A172 (cell line): ENCODE measurements around the gene SYT2. TPM values are rescaled to one million over a fixed set of nuclear protein-coding genes. Genes with fewer than 3 reads are reported as not detected.
A peak's percentile ranks its signal among the peaks of the same experiment; 100 is the strongest.
"Not testable (repeated sequence)": the region's sequence is repeated elsewhere in the genome, so short reads cannot be mapped to it uniquely, and the experiment has no call there.

ENCODE experiments used
- DNase-seq: peaks from one replicate; pipeline ENCODE4 v3.0.0-alpha.2; 2015; ENCODE audit warnings: low spot score
- total RNA-seq: library from RNA; depleted of rRNA; stranded (reverse); fragments of >200 nt; shearing (Covaris generic); gene quantifications from 2 replicates; pipeline ENCODE4 v1.2.3, GENCODE V29; 2014

Gene SYT2
- total RNA-seq, 1 experiment from 2014 or later = not detected

DNA sequence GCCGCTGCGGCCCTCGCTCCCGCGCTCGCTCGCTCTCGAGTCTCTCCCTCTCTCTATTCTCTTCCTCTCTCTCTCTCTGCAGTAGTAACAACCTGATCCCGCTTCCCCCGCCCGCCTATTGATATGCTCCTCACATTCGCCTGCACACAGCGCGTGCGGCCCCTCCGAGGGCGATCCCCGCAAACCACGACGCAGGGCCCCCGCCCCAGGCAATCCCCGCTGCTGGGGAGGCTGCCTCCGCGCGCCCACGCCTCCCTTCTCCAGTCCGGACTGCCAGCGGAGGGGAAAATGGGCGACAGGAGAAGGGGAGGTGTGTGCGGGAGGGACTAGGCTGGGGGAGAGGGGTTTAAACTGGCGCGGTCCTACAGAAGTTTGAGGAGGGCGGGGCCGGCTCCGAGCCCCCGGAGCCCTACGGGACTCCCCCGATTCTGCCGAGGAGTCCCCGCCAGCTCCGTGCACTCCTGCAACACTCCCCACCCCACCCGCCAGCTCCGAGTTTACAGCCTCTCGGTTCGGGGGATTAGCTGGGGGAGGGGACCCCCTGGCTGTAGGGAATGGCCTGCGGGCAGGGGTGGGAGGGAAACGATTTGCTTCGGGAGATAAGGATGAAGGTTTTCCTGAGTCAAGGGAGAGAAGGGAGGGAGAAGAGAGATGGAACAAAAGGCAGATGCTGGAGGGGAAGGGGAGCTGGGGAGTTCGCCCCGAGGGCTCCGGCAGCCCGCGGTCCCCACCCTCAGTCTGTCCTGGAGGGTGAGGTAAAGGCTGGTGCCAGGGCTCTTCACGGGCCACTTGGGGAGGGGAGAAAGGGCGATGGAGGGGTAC, 66.6 kb downstream of the SYT2 start:
- no peak for DNase-seq

DNA sequence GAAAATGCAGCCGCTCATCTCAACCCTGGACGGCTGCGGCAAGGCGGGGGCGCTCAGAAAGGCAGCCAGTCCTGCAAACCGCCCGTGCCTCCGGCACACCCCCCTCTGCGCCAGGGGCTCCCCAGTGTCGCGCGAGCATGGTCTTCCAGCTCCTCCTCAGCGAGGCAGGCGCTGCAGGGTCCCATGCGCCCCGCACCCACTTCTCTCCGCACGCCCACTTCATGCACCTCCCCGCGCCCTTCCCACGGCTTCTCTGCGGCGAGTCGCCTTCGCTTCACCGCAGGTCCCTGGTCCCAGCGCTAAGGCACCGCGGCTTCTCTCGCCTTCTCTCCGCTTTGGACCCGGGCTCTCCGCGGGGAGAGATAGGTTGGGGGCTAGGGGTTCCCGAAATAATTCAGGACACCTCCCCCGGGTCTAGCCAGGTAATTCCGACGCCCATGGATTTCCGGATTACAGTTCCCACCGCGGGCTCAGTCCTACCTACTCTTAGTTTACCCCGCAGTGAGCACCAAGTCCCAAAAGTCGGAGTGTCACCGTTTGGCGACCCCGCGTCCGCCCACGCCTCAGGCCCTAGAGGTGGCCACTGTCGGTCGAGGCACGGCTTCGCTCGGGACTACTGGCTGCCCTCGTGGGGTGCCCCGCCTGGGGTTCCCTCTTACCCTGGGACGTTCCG, 67.5 kb downstream of the SYT2 start:
- no peak for DNase-seq

DNA sequence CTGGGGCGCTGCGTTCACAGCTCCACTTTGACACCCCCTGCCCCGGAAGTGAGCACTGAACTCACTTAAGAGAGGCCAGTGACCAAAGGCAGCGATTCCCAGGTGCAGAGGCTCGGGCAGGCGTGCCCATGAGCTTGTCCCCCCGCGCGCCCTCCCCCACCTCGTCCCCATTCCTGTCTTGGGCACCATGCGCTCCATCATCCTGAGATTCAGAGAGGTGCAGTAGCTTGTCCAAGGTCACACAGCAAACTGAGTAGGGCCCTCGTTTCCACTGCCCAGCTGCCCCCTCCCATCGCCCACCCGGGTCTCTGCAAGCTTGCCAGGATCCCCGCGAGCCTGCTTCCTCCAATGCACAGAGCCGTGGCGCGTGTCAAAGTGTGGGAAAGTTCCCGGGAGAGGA, 68.0 kb downstream of the SYT2 start:
- no peak for DNase-seq

DNA sequence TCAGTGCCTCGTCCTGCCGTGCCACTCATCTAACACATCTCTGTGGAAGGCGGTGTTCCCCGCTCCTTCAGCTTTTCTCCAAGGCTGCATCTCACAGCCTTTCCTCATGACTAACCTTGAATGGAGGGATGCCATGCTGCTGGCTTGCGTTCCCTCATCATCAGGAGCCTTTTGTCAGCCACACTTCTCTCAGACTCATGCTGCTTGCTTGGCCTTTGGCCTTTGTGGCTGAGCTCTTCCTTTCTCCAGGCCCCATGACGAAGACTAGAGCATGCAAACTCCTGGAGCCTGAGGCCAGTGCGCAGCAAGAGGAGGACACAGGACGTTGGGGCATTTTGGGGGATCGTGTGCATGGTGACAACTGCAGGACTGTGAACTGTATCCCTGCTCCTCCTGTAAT, 70.8 kb downstream of the SYT2 start:
- peak; percentile 45 for DNase-seq

DNA sequence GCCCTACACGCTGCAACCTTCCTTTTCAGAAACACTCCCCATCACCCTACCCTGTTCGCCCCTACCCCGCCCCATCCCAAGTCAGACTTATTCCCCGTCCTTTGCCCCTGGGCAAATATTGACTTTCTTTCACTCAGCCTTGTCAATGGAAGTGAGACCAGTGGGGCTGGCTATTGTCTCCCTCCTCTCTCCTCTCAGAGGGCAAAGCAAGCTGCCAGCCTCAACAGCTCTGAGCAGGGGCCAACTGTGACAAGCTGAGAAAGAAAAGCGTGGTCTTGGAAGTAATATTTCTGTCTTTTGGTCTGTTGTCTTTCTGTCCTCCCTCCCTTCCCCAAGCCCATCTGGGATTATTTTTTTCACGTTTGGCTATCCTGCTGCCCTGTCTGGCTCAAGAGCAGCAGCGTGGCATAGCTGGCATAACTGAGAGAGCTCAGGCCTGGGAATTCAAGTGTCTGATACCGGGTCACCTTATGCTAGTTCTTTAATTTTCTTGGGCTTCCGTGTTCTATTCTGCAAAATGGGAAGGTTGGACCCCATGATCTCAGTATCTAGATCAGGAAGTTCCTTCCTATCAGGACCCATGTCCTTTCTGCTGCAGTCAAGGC, 71.5 kb downstream of the SYT2 start:
- DNase-seq = not testable (repeated sequence)

DNA sequence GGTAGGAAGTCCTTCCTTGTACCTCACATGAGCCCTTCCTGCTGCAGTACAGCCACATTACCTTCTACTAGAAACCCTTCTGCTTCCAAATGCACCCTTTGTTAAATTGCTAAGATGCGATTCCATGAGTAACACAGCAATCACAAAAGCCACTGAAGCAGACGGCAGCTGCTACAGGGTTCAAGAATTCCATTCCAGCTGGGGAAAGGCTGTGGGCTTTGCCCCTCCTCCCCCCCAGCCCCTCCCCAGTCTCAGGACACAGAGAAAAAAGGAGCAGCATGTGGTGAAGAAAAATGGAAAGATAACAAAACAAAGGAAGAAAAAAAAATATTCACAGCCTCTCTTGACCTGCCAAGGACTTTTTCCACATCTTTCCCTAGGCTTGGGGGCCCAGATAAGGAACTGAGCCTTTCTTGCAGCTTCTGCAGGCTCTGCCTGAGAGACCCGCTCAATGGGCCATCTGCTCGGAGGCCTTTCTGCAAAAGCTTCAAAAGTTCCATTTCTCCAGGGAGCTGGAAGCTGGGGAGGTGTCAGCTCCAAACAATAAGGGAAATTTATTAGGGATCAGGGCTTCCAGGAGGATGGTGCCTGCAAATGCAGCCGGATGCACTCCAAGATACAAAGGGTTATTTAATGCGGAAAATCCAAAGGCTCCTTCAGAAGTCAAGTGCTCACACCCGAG, 72.1 kb downstream of the SYT2 start:
- DNase-seq = no peak

DNA sequence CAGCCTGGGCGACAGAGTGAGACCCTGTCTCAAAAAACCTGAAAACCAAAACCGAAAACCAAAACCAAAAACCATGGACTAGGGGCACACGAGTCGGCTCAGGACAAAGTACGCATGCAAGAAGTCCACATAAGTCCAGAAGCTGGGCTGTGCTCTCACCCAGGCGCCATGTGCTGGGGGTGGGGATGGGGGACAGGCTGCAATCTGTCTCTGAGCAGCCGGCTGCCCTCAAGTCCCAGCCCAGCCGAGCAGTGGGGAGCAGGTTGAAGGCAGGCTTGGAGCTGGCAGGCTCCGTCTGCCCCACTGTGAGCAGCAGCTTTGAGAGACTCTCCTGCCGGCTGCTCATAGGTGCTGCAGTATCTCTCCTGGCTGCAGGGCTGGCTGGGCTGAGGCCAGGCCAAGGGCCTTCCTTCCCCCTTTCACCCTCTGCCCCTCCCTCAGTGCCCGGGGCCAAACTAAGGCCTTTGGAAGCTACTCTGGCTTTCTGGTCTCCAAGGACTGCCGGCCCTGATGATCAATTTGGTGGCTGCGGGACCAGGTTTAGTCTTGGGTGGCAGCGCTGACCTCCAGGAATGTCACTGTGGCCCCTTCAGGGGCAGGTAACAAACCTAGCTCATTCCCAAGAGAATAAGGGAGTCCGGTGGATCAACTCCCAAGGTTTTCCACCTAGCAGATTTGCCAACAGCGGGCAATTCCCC, 72.8 kb downstream of the SYT2 start:
- DNase-seq = not testable (repeated sequence)

DNA sequence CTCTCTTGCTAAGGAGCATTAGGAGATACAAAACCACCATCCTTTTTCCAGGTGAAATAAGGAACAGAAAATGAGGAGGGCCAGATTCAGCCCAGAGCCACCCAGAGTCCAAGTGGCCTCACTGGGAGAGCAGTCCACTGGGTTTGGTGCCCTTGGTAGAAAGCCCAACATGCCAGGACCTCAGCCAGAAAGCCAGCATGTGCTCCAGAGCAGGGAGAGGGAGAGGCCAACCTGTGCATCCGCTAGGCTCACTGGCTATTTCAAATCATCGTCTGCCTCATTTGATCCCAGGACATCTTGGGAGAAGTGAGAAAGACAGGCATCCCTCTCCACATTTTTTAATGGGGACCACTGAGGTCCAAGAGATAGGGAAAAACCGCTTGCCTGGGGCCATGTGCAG, 74.1 kb downstream of the SYT2 start:
- not testable (repeated sequence) for DNase-seq

DNA sequence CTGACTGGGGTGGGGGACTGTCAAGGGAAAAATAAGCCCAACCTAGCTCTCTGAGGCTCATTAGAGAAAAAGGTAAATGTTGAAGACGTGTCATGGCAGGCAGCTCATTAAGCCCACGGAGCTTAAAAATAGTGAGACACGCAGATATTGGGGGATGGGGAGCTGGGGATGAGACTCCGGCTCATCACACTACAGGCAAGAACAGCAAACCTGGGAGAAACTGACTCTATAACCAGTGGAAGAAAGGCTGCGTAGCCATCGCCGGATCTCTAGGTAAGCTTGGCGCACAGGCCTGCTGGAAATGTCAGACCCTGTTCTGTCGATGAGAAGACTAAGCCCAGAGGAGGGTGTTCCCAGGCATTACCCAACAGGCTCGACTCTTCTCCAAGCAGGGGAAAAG, 78.0 kb downstream of the SYT2 start:
- DNase-seq = no peak

DNA sequence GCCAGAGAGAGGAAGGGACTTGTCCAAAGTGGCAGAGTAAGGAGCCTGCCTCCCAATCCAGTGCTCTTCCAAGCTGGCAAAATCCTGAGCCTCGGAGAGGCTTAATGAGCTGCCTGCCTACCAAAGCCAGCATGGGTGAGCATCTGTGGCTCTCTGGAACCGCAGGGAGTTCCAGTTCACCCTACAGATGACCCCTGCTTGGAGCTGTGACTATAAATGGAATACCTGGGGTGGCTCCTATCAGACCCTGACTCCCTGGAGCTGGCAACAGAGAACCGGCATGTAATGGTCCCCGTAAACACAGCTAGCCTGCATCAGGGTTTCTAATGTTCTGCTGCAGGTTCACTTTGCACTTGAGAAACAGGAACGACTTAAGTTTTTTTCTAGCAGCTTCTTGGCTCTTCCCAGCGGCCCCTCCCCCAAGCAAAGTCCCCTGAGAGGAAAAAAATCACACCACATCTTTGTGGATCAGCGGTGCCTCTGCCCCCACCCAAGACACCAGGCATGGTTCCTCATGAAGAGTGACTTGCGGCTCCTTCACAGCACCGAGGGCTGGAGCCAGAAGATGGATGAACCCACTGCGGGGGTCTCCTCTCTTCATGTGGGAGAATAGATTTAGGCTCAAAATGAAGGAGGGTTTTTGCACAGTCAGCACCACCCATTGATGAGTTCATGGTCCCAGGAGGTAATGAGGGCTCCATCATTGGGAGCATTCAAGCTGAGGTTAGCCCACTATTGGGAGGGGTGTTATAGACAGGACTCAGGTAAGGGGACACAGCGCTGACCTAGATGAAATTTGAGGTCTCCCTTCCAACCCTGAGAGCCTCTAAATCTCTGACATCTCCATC, 79.0 kb downstream of the SYT2 start:
- DNase-seq = no peak

DNA sequence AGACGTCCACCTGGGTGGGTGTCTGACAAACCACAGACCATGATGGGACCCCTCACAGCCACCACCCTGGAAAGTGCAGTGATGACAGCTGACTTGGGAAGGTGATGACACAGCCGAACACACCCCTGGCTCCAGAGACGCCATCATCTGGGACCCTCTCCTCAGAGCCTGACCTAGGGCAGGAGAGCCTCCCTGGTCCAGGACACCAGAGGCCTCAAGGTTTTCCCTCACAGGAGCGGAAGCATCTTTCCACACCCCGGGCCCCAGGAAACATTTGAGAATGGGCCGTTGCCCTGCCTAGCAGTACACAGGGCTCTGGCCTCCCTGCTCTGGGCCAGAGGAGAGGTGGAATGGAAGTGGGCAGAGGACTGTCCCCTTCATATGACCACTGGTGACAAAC, 79.7 kb downstream of the SYT2 start:
- DNase-seq = no peak

DNA sequence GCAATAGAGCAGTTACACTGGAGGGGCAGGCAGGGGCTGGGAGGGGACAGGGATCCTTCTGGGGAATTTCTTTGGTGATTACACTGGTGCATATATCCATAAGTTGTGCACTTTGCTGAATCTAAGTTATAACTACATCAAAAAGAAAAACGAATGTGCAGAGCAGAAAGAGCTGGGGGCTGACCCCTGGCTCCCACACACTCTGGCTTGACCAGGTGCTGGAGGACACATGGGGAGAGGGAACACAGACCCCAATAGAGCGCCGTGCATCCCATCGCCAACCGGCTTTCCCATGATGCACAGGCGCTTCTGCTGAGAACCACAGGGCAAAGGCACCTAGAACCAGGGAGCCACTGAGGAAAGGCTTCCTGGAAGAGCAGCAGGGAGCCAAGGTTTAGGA, 80.2 kb downstream of the SYT2 start:
- DNase-seq = not testable (repeated sequence)

DNA sequence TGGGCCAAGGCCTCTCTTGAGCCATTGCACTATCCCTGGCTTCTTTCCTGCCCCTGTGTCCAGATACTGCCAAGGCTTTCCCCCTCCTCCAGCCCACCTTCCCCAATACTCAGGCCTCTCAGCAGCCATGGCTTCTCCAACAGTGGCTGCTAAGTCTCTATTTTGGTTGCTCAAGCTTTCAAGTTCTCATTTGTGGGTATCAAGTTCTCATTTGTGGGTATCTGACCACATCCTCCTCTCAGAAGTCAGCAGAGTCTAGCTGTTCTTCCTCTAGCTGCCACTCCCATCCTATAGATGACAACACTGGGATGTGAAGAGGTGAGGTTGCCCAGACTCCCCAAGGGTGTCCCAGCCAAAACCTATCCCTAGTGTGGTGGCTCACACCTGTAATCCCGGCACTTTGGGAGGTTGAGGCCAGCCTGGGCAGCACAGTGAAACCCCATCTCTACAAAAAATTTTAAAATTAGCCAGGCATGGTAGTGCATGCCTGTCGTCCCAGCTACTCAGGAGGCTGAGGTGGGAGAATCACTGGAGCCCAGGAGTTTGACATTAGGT, 80.9 kb downstream of the SYT2 start:
- not testable (repeated sequence) for DNase-seq

DNA sequence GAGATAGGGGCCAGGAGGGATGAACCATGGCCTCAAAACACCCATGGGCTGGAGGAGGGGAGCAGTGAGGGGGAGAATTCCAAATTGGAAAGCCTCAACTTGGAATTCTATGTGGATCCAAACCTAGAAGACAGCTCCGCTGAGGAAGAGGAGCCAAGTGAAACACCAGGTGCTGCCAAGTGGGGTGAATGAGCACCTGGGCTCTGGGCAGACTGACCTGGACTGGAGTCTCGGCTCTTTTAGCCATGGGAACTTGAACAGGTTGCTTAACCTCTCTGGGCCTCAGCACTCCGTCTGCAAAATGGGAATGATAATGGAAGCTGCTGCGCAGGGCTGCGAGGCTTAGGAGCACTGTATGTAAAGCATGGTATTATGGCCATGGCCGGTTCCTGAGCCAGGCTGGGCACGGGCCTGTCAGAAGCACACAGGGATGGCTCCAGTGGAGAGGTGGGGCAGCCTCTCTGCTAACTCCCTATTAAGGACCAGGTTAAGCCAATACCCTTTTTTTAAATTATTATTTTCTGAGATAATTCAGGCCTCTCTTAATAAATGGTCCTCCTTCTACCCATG, 81.5 kb downstream of the SYT2 start:
- DNase-seq = no peak

DNA sequence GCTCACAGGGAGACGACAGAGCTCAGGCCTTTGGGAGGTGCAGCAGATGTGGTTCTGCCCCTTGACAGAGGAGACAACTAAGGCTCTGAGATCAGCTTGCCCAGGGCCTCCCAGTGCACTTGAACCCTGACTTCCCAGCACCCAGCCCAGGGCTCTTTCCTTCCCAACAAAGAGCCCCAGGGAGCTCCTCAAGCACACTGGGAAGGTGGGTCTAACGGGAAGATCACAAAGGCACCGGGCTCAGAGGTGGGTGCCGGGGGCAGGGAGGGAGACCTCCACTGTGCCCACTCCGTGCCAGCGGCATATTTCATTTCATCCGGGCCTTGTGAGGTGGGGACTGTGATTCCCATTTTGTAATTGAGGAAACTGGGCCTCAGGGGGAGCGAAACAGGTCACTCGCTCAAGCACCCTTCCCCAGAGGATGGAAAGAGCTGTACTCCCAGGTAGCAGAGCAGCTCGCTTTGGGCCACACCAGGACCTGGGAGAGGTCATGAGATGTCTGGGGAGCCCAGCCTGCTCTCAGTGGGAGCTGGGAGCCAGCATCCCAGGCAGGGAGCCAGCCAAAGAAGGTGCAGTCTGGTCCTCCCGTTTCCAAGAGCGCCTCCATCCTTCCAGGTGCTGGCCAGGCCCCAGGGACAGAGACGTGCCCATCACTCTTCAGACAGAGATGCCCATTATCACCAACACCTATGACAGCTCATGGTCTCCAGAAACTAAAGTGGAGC, 82.3 kb downstream of the SYT2 start:
- DNase-seq = no peak

DNA sequence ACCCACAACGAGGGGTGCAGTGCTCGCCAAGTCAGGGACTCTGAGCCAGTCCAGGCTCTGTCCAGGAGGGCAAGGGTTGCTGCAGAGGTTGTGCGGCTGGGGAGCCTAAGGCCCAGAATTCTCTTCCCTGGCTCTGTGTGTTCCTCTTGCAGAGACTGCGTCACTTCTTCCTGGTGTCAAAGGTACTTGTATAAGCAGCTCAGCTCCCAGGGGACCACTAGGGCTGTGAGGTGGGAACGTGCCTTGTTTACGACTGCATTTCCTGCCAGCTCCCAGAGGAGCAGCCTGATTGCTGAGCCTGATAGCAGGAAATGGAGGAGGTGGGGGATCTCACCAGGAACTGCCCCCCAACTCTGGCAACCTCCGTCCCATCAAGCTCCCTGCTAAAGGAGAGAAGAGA, 83.2 kb downstream of the SYT2 start:
- DNase-seq = not testable (repeated sequence)

DNA sequence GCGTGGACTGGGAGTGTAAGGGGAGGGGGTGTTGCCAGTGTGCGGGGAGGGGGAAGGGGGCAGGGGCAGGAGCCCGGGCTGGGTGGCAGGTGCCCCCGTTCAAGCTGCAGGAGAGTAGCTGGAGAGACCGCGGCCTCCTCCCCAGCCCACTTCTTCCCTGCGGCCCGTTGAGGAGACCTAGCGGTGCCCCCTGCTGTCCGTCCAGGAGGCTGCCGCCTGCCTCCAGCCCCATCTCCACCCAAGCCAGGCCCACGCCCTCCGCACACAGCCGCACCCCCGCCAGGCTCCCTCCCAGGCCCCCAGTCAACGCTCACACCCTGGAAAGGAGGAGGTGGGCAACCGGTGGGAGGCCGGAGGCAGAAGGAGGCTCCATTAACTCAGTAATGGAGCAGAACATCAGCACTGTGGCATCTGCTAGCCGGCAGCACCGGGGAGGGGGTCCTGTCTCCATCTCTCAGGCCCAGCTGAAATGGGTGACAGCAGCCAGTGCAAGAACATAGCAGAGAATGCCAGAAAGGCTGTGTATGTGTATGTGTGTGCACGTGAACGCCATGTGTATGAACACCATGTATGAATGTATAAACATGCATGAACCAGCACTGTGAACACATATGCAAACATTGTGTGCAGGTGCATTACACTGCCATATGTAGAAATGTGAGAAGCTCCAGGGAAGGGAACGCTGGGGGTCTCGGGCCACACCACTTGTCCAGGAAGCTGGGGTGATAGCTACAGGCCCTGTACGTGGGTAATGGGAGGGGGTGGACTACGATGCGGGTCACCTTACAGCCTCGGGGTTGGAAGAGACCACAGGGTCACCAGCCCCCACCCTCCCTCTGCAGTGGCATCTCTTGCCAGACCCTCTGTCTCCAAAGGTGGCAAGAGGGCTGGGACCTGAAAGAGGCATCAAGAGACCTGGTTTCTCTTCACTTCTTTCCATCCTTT, 84.6 kb downstream of the SYT2 start:
- DNase-seq = peak; percentile 64

DNA sequence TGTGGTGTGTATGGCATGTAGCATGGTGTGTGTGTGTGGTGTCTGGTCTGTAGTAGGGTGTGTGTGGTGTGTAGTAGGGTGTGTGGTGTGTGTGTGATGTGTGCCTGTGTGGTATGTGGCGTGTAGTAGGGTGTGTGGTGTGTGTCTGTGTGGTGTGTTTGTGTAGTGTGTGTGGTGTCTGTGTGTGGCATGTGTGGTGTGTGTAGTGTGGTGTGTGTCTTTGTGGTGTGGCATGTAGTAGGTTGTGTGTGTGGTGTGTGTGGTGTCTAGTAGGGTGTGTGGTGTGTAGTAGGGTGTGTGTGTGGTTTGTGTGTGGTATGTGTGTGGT, 85.5 kb downstream of the SYT2 start:
- DNase-seq = no peak
